Omental fat pad (tissue), 4 donors: Measurements from ENCODE around the gene AKR7A3. TPM values are rescaled to one million over a fixed set of nuclear protein-coding genes. Genes with fewer than 3 reads are reported as not detected.

ENCODE experiments used
- ATAC-seq: fragments of 150-250 bp; one replicate; pipeline ENCODE4 v1.9.1; 2016; ENCODE audit warnings: mild to moderate bottlenecking, moderate library complexity; ENCODE audit not compliant: low FRiP score
- DNase-seq: peaks from one replicate; pipeline ENCODE4 v3.0.0-alpha.2; 2019; ENCODE audit warnings: low spot score
- total RNA-seq, 4 donors: library from RNA; depleted of rRNA; stranded (reverse); fragments of >200 nt; gene quantifications; one replicate each; pipeline ENCODE4 v1.1.0, GENCODE V29; 2016
- TF ChIP-seq, protein P1 (sequence below), 3 donors: fragments of 450-650 bp; IDR thresholded peaks; one replicate each; pipeline ENCODE4 v1.5.1; 2016 to 2017; ENCODE audit warnings: antibody characterized with exemption in 3 of 3, mild to moderate bottlenecking in 3 of 3, moderate library complexity in 2 of 3

Gene AKR7A3
- total RNA-seq, 4 donors from 2014 or later = 0.37 to 1.7 (median 0.88) TPM

DNA sequence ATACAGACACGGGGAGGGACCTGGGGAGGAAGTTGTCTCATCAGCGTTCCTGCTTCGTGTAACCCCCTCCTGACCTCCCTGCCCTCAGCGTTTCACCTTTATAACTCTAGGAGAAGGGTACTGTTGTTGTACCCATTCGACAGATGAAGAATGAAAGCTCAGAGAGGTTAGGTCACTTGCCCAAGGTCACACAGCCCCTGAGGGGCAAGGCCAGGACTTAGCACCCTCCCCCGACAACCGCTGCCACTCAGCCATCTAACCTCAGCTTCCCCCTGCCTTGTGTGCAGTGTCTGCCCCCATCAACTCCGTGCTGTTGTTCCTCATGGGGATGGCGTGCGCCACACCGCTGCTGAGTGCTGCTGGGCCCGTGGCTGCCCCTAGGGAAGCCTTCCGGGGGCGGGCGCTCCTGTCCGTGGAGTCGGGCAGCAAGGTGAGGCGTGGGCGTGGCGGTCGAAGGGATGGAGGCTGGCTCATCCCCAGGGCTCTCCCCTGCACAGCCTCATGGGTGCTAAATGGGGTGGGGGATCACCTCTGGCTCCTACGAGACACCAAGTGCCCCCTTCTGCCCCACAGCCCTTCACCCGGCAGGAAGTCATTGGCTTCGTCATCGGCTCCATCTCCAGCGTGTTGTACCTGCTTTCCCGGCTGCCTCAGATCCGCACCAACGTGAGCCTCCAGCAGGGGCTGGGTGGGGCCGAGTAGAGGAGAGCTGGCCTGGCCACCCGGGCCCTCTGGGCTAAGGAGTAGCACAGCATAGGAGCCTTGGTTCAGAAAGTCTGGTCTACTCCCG is 37.6 kb upstream of the AKR7A3 start:
- TF ChIP-seq, protein P1, sequence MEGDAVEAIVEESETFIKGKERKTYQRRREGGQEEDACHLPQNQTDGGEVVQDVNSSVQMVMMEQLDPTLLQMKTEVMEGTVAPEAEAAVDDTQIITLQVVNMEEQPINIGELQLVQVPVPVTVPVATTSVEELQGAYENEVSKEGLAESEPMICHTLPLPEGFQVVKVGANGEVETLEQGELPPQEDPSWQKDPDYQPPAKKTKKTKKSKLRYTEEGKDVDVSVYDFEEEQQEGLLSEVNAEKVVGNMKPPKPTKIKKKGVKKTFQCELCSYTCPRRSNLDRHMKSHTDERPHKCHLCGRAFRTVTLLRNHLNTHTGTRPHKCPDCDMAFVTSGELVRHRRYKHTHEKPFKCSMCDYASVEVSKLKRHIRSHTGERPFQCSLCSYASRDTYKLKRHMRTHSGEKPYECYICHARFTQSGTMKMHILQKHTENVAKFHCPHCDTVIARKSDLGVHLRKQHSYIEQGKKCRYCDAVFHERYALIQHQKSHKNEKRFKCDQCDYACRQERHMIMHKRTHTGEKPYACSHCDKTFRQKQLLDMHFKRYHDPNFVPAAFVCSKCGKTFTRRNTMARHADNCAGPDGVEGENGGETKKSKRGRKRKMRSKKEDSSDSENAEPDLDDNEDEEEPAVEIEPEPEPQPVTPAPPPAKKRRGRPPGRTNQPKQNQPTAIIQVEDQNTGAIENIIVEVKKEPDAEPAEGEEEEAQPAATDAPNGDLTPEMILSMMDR (IDR thresholded peaks at IDR 0.05) = no peak
- DNase-seq (no peak), ATAC-seq (no peak)

DNA sequence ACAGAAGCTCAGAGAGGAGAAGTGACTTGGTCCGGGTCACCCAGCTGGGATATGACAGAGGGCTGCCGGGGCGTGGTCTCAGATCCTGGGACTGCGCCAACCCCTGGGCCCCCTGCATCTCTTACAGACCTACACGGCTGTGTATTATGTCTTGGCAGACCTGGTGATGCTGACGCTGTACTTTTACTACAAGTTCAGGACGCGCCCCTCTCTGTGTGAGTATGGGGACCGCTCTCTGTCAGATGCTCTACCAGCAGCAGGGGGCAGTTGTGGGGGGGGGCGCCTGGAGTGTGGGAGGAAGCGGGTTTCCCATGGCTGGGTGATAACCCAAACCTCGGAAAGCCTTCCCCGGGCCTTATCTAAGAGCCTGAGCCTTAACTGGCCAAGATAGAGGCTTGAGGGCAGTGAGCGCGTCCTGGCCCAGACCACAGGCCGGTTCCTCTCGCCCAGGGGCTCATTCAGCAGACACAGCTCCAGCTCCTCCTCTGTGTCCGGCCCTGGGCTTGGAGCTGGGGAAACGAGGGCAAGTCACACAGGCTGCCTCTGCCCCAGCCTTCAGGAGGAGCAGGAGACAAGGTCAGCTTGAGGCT is 36.9 kb upstream of the AKR7A3 start:
- TF ChIP-seq, protein P1 (IDR thresholded peaks at IDR 0.05) = no peak
- ATAC-seq = no peak

DNA sequence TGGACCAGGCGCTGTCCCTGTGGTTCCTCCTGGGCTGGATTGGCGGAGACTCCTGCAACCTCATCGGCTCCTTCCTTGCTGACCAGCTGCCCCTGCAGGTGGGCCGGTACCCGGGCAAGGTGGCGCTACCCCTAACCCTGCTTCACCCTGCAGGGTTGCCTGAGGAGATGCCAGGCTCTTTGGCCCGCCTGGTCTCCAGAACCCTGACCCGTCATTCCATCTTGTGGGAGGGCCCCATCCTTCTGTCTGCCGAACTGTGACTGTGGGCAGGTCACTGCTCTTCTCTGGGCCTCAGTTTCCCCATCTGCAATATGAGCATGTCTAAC is 36.1 kb upstream of the AKR7A3 start:
- no peak for DNase-seq
- no peak for ATAC-seq
- TF ChIP-seq, protein P1 (IDR thresholded peaks at IDR 0.05) = no peak

More for the DNA sequence above, 36.9 kb upstream of the AKR7A3 start:
- no peak for DNase-seq

DNA sequence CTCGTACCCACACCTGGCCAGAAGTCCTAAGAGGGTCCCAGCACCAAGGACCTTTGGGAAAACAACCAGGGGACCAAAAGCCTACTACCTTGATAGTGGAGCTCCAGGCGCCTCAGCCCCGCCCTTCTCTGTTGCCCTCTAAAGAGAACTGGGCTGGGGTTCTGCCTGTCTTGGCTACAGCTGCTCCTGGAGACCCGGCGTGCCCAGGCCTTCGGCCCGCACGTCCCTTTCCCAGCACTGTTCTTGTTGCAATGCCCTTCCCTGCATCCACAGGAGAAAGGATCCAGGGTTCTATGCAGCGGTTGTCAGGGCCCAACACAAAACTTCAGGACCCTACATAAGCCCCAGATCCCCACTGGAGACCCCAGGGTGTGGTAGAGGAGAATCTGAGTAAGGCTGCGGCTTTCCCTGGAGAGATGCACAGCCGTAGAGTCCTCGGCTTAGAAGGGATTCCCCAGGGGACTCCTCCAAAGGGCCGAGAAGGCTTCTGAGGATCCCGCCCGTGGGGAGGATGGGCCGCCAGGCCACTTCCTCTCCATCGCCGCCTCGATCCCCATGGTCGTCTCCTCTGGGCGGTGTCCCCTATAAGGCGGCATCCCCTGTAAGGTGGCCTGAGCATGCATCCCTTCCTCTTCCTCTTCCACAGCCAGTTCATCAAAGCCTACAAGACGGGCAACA is 35.6 kb upstream of the AKR7A3 start:
- TF ChIP-seq, protein P1 (IDR thresholded peaks at IDR 0.05) = no peak
- ATAC-seq = no peak
- DNase-seq = no peak

DNA sequence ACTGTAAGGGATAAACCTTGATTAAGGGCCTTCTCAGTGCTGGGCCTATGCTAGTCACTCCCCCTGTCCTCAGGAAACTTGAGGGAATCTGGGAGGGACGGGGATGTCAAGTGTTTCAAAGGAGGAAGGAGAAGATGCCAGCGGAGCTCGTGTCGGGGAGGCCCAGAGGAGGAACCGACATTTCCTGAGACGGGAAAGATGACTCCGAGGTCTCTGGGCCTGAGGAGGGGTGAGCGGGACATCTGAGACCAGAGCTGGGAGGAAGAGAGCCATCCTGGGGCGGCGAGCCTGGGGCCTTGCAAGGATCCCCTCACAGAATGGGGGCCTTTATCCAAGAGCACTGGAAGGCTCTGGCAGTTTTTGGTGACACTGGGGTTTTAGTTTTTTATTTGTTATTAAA is 33.9 kb upstream of the AKR7A3 start:
- TF ChIP-seq, protein P1 (IDR thresholded peaks at IDR 0.05) = no peak
- ATAC-seq (no peak), DNase-seq (no peak)

DNA sequence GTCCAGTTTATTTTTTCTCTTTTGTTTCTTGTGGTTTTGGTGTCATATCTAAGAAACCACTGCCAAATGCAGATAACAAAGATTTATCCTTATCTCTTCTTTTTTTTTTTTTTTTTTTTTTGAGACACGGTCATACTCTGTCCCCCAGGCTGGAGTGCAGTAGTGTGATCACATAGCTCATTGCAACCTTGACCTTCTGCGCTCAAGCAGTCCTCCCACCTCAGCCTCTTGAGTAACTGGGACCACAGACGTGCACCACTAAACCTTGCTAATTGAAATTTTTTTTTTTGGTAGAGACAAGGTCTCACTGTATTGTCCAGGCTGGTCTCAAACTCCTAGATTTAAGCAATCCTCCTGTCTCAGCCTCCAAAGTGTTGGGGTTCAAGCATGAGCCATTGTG is 32.5 kb upstream of the AKR7A3 start:
- DNase-seq (no peak), ATAC-seq (no peak)
- TF ChIP-seq, protein P1 (IDR thresholded peaks at IDR 0.05) = no peak
